NCI-H2196 treated with DMSO at 0.1 percent for 48 hours (cell line): ENCODE results near the gene KCTD16.

ENCODE experiments used
- DNase-seq: peaks from one replicate; lab custom pipeline; 2025; ENCODE audit not compliant: unreplicated experiment; lab: John Stamatoyannopoulos, UW

KCTD16 gene

DNA sequence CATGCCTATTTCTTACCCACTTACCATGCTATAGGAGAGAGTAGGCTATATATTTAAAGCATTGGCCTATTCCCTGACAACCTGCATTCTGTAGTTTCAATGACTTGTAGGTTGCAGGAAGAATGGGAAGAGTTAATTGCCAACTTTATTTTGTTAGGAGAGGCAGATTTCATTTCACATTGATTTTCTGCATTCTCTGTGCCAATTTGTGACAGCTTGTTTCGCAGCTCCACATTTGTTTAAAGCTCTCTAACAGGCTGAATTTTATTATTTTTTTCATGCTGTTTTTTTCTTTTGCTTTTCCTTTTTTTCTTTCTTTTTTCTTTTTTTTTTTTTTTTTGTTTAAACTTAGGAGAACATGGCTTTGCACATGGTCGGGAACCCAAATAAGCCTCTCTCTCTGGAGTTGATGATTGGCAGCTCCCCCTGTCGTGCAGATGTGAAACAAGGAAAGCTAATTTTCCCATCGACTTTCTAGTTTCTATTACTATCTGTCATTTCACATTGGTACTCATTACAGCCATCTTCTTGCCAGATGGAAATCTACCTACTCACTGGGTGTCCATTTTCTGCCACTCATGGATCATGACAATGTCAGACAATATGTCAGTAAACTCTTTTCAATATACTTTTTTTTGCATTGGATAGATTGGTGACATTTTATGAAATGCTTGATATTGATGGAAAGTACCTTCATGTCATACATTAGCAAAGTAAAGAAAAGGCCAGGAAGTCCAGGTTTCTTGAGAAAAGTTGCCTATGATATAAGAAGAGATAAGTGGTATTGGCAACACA is 223.2 kb downstream of the KCTD16 start:
- DNase-seq: no peak

DNA sequence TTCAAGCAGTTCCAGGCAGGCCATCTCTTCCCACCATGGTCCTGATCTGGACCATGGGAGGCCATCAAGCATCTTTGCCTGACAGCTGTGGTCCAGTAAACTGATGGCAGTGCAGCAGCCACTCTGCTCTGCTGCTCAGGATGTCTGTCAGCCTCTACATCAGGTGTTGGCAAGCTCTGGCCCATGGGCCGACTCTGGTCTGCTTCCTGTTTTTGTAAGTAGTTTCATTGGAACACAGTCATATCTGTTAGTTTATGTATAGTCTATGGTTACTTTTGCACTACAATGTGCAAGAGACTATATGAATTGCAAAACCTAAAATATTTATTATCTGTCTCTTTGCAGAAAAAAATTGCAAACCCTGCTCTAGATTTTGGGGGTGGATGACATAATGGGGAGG is 225.0 kb downstream of the KCTD16 start:
- no peak for DNase-seq

DNA sequence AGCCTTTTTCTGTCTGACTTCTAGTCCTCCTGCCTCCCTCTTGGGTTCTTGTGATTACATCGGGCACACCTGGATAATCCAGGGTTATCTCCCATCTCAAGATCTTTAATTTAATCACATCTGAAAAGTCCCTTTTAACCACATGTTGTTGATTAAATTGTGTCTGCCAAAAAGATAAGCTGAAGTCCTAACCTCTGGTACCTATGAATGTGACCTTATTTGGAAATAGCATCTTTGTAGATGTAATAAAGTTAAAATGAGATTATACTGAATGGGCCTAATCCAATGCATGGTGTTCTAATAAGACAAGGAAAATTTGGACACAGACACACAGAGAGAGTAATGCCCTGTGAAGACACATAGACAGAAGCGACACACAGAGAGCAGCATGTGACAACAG is 232.4 kb downstream of the KCTD16 start:
- no peak for DNase-seq

- no peak for DNase-seq
Observed at GRCh38 chr5:144403817-144404420, 233.2 kb downstream of the KCTD16 start.

DNA sequence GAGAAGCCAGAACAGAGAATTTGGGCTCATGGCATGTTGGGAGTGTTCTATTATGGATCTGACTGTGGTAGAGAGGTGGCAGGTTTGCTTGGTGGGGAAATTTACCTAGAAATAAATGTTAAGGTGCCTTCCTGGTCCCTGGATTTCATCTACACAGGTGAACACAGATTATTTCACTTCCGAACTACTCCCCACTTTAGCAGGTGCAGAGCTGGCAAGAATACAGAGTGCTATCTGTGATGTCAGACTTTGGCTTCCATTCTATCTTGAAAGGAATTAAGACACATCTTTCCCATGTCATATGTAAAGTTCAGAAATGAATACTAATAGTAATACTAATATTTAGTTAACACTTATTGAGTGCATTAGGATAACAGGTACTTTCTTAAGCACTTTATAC is 234.0 kb downstream of the KCTD16 start:
- DNase-seq: no peak

DNA sequence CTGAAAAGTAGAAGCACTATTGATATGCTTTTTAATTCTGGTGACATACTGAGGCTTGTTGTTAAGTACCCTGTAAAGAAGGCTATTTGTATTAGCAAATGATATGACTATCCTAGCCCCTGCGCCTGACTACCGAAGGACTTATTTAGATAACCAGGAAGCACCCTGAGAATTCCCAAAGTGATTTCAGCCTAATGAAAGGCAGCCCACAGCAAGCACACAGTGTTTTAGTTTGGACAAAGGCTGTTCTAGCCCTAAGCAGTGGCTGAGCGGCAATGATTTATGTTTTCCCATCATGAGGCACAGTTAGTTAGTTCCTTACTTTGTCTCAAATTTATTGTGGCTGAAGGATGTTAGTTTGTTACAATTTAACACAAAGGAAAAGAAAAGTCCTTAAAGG is 235.3 kb downstream of the KCTD16 start:
- no peak for DNase-seq

DNA sequence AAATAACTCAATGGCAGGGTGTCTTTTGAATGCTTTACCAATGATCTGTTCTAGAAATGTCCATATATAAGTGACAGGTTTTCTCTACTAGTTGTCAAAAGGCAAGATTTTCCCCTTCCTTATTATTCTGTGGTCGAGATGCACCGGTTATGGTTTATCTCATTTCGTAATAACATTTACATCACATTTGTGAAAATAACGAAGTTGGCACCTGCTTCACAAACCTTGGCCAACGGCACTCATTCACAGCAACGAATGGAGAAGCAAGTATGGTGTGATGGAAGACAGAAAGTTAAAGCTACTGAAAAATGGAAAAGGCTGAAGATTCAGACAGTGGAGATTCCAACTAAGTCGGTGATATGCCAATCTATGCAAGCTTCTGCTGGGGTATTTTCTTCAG is 235.8 kb downstream of the KCTD16 start:
- no peak for DNase-seq

DNA sequence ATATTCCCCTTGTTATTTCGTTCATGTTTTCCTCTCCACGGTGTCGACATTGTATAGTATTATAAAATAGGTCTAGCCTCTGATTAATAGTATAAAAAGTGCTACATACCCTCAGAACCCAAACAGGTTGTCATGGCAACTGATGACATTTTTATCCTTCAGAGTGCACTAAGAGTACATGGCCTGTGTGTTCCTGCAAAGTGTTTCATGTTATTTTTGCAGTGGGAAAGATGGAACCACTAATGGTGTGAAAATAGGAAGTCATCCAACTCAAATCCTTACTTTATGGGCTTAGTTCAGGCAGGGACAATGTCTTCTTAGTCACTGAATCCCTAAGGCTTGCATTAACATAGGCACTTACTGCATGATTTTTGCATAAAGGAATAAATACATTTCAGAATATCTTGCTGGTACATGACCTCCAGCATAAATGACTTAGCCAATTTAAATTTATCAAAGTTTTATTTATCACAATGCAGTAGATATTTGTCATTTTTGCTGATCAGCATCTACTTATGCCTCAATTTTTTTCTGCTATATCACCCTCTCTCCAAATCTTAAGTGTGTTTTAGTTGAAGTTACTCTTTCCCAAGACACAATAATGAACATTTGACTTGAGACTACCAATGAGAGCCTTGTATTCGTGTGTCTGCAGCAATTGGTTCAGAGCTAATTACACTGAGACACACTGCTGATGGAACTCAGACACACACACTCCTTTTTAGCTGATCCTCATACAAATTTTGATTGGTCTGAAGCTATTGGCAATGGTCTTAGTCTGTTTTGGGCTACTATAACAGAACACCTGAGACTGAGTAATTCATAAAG is 243.7 kb downstream of the KCTD16 start:
- DNase-seq: no peak

- no peak for DNase-seq
Observed at GRCh38 chr5:144416196-144416595, 245.5 kb downstream of the KCTD16 start.

DNA sequence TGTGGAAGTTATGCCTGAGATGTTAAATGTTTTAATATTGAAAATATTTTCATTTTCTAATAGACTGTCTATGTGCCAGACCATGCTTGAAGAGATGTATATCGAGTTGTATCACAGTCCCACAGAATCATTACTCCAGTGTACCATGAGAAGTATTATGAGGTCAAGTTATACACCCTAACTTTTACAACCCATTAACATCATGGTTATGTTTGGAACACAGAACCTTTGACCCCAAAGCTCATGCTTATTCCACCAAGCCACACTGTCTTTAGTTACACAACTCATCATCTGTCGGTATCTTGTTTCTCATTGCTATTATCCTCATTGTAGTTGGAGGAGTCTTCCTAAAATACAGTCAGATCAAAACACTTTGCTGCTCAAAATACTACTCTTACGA is 248.0 kb downstream of the KCTD16 start:
- no peak for DNase-seq

GRCh38 chr5:144421411-144421810 is 250.7 kb downstream of the KCTD16 start:
- DNase-seq: no peak

DNA sequence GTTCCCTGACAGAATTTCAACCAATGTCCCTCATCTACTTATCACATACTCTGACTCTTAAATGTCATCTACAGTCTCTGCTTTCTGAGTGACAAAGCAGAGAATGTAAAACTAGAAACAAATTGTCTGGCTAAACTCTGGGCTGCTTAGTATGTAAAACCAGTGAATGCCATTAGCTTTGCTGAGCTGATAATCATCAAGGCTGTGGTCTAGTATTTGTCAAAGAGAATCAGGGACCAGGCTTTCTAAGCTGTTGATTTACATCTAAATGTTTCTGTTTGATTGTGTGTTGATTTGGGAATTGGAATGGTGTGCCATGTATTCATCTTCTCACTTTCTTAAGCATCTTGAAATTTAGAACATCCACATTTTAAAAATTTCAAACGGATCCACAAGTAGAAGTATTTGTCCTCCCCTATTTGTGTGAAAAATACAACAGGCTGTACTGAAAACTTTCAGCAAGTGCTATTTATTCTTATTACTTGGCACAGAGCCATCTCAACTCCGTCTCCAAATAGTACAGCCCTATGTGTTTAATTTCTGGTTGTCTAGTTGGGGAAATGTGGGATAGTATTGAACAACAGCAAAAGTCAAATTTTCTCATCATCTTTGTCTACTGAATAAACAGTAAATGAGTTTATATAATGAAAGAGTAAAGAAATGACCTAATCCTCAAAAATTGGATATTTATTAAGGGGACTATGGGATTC is 251.5 kb downstream of the KCTD16 start:
- no peak for DNase-seq

DNA sequence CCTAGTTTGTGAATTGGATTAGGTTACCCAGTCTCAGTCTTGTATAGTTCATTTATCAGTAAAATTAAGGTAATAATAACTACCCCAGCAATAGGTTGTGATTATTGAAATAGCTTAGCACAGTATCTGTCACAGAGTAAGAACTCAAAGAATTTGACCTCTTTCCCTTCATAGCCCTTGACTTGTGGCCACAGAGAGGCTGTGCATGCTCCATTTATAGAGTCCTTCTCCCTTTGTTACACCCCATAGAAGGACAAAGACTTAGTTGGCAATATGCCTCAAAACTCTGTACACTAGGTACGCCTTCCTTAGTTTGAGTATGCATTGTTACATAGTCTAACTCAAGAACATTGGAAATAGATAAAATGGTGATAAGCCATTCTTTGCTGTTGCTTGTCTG is 257.2 kb downstream of the KCTD16 start:
- DNase-seq: no peak

DNA sequence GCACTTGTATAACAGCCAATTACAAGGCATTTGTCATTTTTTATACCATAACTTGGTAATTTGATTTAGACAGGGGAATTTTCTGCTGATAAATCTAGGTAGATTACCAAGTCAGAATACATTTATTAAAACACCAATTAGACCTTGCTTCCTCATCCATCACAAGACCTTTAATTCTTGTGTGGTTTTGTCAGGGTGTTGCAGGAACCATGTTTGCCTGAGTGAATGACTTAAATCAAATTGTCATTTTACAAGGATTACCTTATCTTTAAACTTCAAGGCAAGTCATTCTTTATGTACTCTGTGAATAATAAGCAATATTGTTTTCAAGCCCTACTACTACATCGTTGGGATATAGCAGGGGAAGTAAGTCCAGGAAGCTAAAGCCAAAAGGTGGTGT is 257.7 kb downstream of the KCTD16 start:
- no peak for DNase-seq

DNA sequence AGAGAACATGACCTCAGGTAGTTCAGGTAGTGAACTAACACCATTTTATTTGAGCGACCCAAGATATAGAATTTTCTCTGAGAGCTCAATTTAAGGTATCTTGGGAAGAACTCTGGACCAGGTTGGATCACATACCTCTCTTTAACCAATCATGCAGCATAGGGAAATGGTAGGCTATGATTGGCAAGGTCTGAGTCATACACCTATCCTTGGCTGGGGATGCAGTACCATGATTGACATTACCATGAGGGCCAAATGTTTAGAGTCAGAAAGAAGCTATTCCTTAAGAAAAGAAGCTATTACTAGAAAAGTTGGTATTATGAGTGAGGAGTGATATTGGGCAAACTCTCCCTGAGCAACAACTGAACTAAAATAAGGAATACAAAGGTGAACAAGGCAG is 258.7 kb downstream of the KCTD16 start:
- DNase-seq: no peak

DNA sequence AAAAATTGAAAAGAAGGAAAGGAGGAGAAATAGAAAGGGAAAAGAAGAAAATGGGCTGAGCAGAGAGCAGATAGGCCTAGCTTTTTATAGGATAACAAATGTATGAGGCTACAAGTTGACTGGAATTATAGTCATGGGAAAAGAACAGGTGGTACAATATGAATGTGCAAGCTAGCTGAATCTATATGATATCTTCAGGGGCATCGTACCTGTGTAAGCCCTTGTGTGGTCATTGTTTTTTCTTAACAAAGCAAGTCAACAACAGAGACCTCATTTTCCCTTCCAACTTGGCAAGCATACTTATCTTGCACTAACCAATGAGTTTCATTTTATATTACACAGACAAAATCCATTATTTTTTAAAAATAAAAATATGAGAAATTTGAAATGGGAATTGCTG is 259.2 kb downstream of the KCTD16 start:
- DNase-seq: no peak

DNA sequence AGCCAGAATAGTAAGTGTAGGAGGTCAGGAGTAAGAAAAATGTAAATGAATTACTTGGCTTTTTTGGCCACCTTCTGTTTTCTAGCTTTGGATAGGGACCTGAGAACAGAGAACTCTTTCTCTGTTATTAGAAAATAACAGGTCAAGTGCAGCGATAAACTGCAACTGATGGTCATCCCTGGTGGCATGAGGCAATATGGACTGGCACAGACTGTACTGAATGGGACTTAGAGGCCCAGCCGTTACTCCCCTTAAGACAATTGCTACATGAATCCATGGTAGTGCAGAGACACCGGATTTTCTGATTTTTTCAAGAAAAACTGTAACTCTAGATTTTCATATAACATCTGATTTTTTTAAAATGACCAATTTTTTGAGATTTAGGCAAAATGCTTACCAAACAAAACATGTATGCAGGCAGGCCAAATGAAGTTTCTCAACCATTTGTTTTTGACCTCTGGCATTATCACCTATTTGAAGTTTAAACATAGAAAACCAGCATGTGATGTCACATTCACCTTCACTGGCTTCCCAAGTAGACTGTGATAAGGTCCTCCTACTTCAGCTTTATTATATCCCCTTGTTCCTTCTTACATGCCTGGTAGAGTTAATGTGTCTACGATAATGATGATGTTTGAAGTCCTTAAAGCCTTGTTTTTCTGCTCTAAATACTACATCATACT is 262.6 kb downstream of the KCTD16 start:
- DNase-seq: no peak

DNA sequence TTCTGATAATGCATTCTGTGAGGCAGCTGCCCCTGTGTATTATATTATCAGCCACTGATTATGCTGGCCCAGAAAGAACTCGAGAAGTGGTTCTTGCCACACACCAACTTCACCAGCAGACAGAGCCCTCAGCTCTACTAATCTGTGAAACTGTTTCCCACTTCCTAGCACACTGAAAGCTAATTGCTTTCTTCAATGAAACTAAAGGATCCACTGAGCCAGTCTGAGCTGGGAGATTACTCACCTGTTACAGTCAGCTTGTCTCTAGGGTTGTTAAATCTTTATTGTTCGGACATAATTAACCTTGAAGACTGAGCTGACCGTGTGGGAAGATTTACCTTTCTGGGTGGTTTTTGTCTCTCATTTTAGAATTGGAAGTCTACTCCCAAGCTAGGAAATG is 263.2 kb downstream of the KCTD16 start:
- no peak for DNase-seq

- no peak for DNase-seq
Observed at GRCh38 chr5:144436007-144436406, 265.3 kb downstream of the KCTD16 start.

DNA sequence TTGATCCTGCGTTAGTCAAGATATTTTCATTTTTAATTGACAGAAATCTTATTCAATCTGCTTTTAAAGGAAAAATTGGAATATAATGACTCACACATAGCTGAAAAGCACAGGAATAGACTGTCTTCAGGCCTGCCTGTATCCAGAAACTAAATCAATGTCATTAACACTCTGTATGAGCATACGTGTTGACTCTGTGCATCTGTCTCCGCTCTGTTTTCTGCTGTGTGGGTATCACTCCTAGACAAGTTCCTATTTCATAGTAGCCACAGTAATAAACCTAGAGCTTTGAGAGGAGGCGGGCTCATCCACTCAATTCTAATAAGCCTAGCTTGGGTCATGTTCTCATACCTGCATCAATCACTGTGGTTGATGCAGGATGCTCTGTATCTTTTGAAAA is 267.6 kb downstream of the KCTD16 start:
- no peak for DNase-seq

GRCh38 chr5:144448457-144448856 is 277.8 kb downstream of the KCTD16 start:
- DNase-seq: no peak
